GM19099 (cell line): ENCODE measurements around the gene HOXB2.
A peak's percentile ranks its signal among the peaks of the same experiment; 100 is the strongest.

Source experiments
- POLR2A ChIP-seq: IDR thresholded peaks from 3 replicates; pipeline ENCODE4 v1.6.1; 2011; ENCODE audit warnings: low read depth; ENCODE audit not compliant: insufficient read length; ENCODE audit errors: extremely low read depth

HOXB2 gene

DNA sequence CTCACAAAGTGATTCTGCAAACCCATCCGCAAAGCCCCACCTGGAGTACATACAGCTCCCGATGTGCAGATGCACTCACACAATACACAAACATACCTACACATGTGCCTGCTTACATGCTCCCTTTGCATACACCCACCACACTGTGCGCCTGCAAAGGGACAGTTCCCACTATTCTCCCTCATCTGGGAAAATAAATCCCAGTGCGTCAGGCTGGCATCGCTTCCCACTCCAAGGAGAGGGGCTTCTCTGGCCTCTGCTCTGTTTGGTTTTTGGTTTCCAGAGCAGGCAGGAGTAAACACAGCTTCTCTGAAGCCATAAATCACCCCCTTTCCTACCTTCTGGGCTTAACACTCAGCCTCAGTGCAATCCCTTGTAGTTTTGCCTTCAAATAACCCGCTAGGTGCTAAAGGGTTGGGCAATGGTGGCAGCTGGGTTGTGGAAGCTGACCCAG is 18.5 kb upstream of the HOXB2 start:
- TF ChIP-seq POLR2A = no peak

GRCh38 chr17:48562934-48563333 is 18.0 kb upstream of the HOXB2 start:
- TF ChIP-seq POLR2A = no peak

GRCh38 chr17:48561884-48562810 is 17.2 kb upstream of the HOXB2 start:
- peak; percentile 59 for TF ChIP-seq POLR2A

DNA sequence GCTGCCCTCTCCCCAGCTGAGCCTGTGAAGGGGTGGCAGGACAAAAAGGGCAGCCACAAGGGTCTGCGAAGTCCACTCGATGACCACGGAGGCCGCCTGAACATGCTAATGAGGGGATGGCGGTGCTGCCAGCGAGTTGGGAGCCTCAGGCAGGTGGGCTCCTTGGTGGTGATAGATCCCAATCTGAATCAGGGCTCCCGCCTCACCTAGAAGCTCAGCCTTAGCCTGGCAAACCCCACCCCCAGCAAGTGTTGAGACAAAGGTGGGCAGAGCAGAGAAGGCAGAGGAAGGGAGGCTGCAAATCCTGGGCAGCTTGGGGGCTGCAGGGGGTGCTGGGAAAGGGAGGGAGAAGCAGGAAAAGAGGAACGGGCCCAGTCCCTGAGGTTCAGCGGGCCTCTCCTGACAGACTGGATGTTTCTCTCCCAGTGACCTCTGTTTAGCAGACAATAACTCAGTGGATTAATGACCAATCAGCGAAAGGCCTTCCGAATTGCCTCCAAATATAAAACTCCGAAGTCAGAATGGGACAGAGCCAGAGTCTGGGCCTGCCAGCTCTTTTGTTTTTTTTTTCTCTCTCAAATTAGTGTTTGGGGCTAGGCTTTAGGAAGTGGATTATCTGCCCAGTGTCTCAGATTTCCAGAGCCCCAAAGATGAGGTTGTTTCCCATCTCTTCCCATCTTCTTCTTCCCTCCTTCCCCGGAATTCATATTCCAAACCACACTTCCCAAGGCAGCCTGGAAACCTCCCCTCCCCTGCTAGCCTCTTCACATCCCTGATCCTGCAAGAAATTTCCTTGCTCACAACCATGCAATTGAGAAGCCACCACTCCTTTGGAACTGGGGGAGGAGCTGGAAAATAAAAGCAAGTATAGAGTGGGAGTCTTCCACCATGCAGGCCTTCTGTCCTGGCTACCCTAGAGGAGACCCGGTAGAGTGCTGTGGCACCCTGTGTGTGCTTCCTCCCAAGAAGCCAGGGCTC is 15.2 kb upstream of the HOXB2 start:
- no peak for TF ChIP-seq POLR2A

GRCh38 chr17:48559122-48559839 is 14.4 kb upstream of the HOXB2 start:
- TF ChIP-seq POLR2A = no peak

- TF ChIP-seq POLR2A = no peak
These were observed 13.9 kb upstream of the HOXB2 start for GRCh38 chr17:48558831-48559121.

DNA sequence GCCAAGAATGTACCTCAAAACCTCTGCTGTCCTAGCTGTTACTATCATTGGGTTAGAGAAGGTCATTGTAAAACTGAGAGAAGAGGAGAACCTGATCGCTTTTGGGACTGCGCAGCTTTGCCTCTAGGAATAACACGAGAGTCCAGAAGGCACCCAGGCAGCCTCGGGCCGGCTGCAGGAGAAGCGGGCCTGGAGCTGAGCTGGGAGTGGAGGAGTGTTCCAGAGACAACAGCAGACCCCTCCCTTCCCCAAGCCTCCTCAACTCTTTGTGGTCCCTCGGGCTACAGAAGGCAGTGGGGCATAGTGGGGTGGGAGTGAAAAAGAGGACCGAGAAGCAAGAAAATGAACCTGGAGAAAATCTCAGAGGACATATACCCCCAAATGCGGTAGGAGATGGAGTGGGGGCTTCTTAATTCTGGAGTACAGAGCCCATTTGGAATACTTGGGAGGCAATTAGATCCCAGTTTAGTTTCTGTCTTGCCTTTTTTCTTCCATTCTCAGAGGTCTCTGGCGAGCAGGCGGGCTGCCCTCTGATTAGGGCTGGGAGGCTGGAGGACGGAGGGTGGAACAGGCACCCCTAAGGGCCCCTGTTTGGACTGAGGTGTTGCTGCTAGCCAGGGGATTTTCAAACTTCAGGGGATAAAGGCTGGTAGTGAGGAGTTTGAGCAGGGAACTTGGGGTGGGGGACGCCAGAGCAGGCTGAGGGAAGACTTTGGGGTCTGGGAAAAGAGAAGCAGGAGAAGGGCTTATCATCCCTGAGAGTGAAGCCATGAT is 13.3 kb upstream of the HOXB2 start:
- no peak for TF ChIP-seq POLR2A

GRCh38 chr17:48556576-48557401 is 11.9 kb upstream of the HOXB2 start:
- no peak for TF ChIP-seq POLR2A

- TF ChIP-seq POLR2A = no peak
These were observed 11.3 kb upstream of the HOXB2 start for GRCh38 chr17:48556229-48556575.

- no peak for TF ChIP-seq POLR2A
These were observed 10.6 kb upstream of the HOXB2 start for GRCh38 chr17:48555258-48556228.

- no peak for TF ChIP-seq POLR2A
These were observed 9.7 kb upstream of the HOXB2 start for GRCh38 chr17:48554412-48555257.
